ENCODE results near the gene C16orf87.

Gene C16orf87

DNA sequence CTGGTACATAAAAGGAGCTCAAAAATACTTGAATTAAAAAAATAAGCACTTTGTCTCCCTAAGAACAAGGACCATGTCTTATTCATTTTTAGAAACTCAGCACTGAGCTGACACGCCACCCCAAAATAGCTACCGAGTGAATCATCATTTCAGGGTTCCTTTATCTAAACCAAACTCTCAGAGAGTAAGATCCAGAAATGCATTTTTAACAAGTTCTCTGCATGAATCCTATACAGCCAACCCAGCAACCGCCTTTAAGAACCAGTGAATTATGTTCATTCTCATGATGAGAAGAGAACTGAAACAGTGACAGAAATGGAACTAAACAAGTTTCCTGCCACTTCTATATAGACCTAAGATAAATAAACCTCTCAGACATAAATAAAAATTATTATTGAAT lies 8.7 kb downstream of the C16orf87 start:
- peak overlapping the region; percentile 85 for H3K27ac ChIP-seq (ENCODE audit: low read length)
- H3K4me1 ChIP-seq (ENCODE audit: low read length): peaks cover 57% of the 10 kb centered on the region
- peak overlapping the region; percentile 64 for H3K4me3 ChIP-seq (ENCODE audit: low read length)
- H3K4me2 ChIP-seq (ENCODE audit: low read length): peak overlapping the region; percentile 85
- peaks cover 26% of the 10 kb centered on the region for H3K36me3 ChIP-seq (replicated peaks; ENCODE audit: low read depth, low read length)
- H4K20me1 ChIP-seq (ENCODE audit: insufficient read depth, low read length): peaks cover 89% of the 10 kb centered on the region
- no peaks in the 10 kb centered on the region for H3K27me3 ChIP-seq (ENCODE audit: low read depth, low read length)
- no peak for TF ChIP-seq EZH2phosphoT487 (IDR thresholded peaks at IDR 0.05; ENCODE audit: low read depth)
- TF ChIP-seq, protein P1, sequence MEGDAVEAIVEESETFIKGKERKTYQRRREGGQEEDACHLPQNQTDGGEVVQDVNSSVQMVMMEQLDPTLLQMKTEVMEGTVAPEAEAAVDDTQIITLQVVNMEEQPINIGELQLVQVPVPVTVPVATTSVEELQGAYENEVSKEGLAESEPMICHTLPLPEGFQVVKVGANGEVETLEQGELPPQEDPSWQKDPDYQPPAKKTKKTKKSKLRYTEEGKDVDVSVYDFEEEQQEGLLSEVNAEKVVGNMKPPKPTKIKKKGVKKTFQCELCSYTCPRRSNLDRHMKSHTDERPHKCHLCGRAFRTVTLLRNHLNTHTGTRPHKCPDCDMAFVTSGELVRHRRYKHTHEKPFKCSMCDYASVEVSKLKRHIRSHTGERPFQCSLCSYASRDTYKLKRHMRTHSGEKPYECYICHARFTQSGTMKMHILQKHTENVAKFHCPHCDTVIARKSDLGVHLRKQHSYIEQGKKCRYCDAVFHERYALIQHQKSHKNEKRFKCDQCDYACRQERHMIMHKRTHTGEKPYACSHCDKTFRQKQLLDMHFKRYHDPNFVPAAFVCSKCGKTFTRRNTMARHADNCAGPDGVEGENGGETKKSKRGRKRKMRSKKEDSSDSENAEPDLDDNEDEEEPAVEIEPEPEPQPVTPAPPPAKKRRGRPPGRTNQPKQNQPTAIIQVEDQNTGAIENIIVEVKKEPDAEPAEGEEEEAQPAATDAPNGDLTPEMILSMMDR (IDR thresholded peaks at IDR 0.05; ENCODE audit: low read depth, low read length): no peak
- H3K9ac ChIP-seq (ENCODE audit: low read length): peak overlapping the region; percentile 41; the same call in 1 of the 2 replicates
- no peaks in the 10 kb centered on the region for H3K9me3 ChIP-seq (ENCODE audit: insufficient read depth, low read length)
- no peak overlapping the region for H2AFZ ChIP-seq (ENCODE audit: low read depth, low read length)
- H3K79me2 ChIP-seq (ENCODE audit: low read length): peaks cover 99% of the 10 kb centered on the region

DNA sequence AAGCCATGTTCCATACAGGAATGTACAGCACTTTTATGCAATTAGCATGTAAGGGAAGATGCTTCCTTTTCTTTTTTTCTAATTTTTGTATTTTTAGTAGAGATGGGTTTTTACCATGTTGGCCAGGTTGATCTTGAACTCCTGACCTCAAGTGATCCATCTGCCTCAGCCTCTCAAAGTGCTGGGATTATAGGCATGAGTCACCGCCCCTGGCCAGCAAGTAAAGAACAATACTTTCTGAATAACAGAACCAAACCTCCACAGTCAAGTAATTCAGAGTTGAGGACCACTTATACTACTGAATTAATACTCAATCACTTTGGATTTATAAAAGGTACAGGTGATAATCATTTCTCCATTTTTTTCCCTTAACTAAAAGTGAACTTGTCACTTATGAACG lies 13.0 kb downstream of the C16orf87 start:
- Histone ChIP-seq H3K4me2 (ENCODE audit: low read length) (no peak overlapping the region), H3K27ac (ENCODE audit: low read length) (no peak overlapping the region), H3K4me3 (ENCODE audit: low read length) (no peak overlapping the region), H3K9me3 (ENCODE audit: insufficient read depth, low read length) (no peaks in the 10 kb centered on the region), H3K4me1 (ENCODE audit: low read length) (peaks cover 39% of the 10 kb centered on the region), H3K79me2 (ENCODE audit: low read length) (peaks cover 99% of the 10 kb centered on the region), H3K36me3 (replicated peaks; ENCODE audit: low read depth, low read length) (peaks cover 39% of the 10 kb centered on the region), H4K20me1 (ENCODE audit: insufficient read depth, low read length) (peaks cover 96% of the 10 kb centered on the region), H3K27me3 (ENCODE audit: low read depth, low read length) (no peaks in the 10 kb centered on the region), H3K9ac (ENCODE audit: low read length) (no peak overlapping the region), H2AFZ (ENCODE audit: low read depth, low read length) (no peak overlapping the region)
- TF ChIP-seq, protein P1 (IDR thresholded peaks at IDR 0.05; ENCODE audit: low read depth, low read length): no peak
- TF ChIP-seq EZH2phosphoT487 (IDR thresholded peaks at IDR 0.05; ENCODE audit: low read depth): no peak

DNA sequence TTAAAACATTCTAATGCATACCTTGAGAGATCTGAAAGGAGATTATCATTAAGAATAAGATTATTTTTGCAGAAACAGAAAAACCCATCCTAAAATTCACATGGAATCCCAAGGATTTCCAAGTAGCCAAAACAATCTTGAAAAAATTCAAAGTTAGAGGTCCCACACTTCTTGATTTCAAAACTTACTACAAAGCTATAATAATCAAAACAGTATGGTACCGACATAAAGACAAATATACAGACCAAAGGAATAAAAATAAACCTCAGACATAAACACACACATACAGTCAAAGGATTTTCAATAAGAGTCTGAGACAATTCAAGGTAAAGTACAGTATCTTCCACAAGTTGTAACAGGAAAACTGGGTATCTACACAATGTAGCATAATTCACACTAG lies 16.2 kb downstream of the C16orf87 start:
- H3K79me2 ChIP-seq (ENCODE audit: low read length): peaks cover 99% of the 10 kb centered on the region
- H3K9ac ChIP-seq (ENCODE audit: low read length): no peak overlapping the region
- H3K36me3 ChIP-seq (replicated peaks; ENCODE audit: low read depth, low read length): peaks cover 26% of the 10 kb centered on the region
- TF ChIP-seq, protein P1 (IDR thresholded peaks at IDR 0.05; ENCODE audit: low read depth, low read length): no peak
- no peak for TF ChIP-seq EZH2phosphoT487 (IDR thresholded peaks at IDR 0.05; ENCODE audit: low read depth)
- no peak overlapping the region for H3K4me2 ChIP-seq (ENCODE audit: low read length)
- peaks cover 95% of the 10 kb centered on the region for H4K20me1 ChIP-seq (ENCODE audit: insufficient read depth, low read length)
- no peak overlapping the region for H2AFZ ChIP-seq (ENCODE audit: low read depth, low read length)
- H3K4me3 ChIP-seq (ENCODE audit: low read length): no peak overlapping the region
- H3K27ac ChIP-seq (ENCODE audit: low read length): no peak overlapping the region
- H3K9me3 ChIP-seq (ENCODE audit: insufficient read depth, low read length): no peaks in the 10 kb centered on the region
- H3K27me3 ChIP-seq (ENCODE audit: low read depth, low read length): no peaks in the 10 kb centered on the region
- peaks cover 33% of the 10 kb centered on the region for H3K4me1 ChIP-seq (ENCODE audit: low read length)

DNA sequence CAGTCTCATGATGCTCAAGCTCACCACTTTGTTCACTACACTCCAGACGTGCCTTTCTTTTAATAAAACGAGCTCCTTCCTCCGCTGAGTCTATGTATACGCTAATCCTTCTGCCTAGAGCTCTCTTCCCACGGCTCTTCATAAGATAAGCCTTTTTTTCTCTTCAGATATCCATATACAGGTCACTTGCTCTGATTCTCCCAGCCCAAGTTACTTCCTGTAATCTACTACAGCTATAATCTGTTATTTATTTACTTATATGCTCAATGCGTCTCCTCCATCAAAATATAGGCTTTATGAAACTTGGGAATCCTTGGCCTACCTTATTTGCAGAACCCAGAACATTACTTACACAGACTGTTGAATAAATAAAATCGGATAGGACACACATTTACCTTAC lies 17.4 kb downstream of the C16orf87 start:
- H3K4me3 ChIP-seq (ENCODE audit: low read length): no peak overlapping the region
- no peak overlapping the region for H3K4me2 ChIP-seq (ENCODE audit: low read length)
- no peaks in the 10 kb centered on the region for H3K27me3 ChIP-seq (ENCODE audit: low read depth, low read length)
- H3K9me3 ChIP-seq (ENCODE audit: insufficient read depth, low read length): no peaks in the 10 kb centered on the region
- H3K4me1 ChIP-seq (ENCODE audit: low read length): peaks cover 41% of the 10 kb centered on the region
- no peak overlapping the region for H2AFZ ChIP-seq (ENCODE audit: low read depth, low read length)
- H3K9ac ChIP-seq (ENCODE audit: low read length): no peak overlapping the region
- TF ChIP-seq, protein P1 (IDR thresholded peaks at IDR 0.05; ENCODE audit: low read depth, low read length): no peak
- TF ChIP-seq EZH2phosphoT487 (IDR thresholded peaks at IDR 0.05; ENCODE audit: low read depth): no peak
- peaks cover 28% of the 10 kb centered on the region for H3K36me3 ChIP-seq (replicated peaks; ENCODE audit: low read depth, low read length)
- H3K79me2 ChIP-seq (ENCODE audit: low read length): peaks cover 99% of the 10 kb centered on the region
- H4K20me1 ChIP-seq (ENCODE audit: insufficient read depth, low read length): peaks cover 95% of the 10 kb centered on the region
- no peak overlapping the region for H3K27ac ChIP-seq (ENCODE audit: low read length)
